ENCODE data around the gene ARMS2.

ARMS2 gene

DNA sequence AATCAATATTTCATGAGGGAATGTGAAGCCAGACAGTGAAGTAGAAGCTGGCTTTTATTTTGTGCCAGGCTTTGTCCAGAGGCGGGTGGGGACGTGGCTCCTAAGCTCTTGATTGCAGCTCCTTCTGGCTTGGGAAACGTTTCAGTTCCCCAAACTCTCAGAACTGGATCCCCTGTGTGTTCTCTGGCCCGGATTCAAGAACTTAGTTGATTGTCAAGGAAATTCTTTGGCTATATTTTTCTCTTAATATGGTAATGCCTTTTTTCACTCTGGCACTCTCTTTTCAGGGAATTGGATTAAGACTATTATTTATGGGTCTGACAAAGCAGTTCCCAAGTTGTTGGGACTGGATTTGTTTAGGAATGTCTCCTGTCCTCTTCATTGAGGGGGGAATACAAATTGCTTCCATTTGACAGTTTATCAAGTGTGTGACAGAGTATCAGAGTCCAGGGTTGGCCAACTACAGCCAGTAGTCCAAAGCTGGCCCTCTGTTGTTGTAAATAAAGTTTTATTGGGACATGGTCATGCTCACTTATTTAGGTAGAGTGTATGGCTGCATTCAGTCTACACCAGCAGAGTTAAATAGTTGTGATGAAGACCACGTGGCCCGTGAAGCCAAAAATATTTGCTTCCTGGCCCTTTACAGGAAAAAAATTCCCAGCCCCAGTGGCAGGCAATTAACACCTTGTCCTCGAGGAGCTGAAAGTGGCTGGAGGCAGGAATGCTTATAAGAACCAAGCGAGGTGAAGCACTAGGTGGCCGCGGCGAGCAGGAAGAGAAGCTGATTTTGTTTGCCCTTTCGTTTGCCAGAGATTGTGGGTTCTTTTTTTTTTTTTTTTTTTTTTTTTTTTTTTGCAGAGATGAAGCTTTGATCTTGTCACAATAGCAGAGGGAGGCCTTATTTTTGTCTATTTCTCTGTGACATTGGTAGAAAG is 41.2 kb downstream of the ARMS2 start:
- no peak for DNase-seq

DNA sequence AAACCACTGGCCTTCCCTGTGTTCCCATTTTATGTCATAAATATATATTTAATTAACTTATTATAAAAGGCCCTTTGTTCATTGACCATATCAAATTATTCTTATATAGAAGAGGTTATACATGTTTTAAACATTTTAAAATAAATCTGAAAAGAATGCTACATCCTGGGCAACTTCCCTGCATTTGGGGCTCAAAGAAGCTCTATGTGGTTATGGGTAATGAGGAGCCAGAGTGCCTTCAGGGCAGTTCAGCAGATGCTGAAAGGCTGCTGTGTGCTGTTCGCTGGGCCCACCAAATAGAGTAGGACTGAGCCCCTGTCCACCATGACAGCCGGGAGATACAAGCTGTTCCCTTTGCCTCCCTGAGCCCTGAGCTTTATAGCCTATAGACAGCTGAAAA is 42.8 kb downstream of the ARMS2 start:
- DNase-seq = no peak

DNA sequence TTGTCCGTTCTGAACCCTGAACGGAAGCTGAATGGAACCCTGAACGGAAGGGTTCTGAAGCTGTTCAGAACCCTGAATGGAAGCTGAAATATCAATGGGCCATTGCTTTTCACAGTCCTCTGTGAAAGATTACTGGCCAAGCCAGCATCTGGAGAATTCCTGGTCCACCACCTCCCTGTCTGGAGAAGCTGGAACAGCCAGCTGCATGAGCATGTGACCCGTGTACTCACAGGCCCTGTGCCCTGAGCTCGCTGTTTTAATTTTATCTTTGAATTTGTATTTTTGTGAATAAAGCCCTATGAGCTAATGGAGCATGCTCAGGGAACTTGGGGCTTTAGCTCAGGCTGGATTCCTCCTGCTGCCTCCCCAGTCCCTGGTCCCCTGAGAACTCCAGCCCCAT is 44.1 kb downstream of the ARMS2 start:
- no peak for DNase-seq

DNA sequence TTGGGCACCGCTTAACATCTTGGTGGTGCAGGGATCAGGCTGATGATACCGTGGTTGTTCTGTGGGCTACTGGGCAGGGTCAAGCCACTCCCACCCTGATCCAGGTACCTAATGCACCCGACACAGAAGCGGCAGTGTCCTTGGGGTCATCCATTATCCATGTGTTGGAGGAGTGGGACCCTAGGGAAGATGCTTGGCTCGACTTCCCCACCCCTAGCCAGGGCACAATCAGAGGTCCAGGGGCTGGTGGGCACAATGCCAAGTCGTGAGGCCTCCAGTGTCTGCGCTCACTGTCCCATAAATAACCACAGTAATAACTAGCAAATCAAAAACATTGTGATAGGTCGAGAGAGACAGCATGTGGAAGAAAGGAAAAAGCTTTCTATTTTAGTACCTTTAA is 44.6 kb downstream of the ARMS2 start:
- DNase-seq = no peak

DNA sequence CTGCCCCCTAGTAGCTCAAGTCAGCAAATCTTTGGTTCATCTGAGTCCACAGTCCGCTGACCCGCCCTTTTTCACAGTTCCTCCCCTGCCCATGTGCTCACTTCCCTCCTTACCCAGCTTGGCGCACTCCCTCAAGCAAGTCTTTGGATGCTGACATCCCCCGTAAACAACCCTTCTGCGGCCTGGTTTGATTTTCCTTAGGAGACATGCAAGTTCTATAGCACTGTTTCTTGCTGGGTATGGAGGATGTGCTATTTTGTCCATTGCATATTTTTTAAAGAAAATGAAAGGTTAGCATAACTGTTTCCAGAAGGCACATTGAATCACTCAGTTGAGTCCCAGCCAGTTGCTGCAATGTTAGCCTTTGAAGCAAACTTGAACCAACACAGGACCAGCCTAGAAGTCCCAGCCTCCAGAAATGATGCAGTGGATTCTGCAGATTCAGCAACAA is 45.1 kb downstream of the ARMS2 start:
- DNase-seq = no peak

DNA sequence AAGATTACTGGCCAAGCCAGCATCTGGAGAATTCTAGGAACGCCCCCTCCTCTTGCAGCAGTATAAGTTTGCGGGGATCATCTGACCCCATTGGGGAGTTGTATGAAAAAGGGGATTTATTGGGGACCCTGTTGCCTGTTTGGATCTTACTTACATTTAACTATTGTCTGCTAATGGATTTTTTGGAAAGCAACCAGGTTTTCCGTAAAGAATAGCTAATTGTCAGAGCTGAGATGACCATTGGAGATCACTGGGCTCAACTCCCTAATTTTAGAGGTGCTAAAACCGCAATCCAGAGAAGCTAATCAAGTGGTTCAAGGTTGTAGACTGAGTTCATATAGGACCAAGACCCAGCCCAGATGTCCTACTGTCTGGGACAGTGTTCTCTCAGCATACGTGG is 45.7 kb downstream of the ARMS2 start:
- DNase-seq = no peak

DNA sequence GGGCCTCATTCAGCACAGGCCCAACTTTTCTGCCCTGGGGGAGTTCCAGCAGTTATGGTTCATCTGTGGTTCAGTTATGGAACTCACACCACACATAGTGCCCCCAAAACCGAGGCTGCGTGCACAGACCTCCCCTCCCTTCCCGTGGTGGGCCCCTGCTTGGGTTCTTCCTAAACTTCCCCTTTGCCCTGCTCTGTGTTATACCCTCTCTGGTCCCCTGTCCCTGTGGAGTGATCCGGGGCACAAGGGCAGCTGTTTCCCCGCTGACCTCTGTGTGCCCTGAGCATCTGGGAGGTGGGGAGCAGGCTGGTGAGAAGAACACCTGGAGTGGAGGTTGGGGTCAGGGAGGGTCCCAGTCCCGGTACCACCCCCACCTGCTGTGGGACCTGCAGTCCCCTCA is 46.3 kb downstream of the ARMS2 start:
- DNase-seq = no peak

DNA sequence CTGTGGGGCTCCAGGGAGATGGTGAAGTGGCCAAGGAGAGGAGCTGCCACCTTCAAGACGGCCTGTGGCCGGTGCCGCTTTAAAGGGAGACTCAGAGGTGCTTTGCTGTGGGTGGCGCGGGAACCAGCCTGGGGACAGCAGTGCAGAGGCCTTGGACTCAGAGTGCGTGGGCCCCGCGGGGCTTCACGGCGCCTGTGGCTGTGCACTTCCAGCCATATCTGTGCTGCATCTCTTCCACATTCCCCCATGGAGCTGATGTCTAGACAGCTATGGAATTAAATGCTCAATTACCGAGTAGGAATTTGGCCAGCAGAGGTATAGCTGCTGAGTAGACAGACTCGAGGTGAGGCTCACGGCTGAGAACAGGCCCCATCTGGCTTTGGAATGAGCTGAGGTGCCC is 48.6 kb downstream of the ARMS2 start:
- no peak for DNase-seq

DNA sequence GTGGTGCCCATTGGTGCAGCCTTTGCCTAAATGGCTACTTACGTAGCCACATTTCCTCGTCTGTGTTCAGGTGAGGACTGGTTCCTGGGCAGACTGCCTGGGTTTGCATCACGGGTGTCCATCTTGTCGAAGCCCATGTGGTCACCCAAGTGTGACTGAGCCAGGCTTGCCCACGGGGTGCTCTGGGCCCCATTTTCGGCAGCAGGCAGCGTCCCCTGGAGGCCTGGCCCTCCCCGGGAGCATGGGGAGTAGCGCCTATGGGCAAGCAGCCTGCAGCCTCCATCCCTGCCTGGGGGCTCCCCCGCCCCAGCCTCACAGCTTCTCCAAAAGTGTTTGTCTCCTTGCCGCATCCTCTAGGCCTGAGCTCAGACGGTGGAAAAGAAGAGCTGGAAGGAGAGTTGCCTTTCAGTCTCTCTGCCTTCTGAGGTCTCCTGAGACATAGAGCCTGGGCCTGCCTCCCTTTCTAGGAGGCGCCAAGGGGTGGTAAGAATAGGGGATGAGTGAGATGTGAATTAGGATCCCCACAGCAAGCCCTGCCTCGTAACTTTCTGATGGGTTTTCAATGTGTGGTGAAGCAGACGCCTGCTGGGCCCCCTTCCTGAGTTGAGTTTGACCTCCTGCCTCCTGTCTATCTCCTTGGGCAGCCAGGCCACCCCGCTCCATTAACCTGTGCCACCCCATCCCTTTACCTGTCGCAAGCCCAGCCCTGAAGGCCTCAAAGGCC is 49.6 kb downstream of the ARMS2 start:
- DNase-seq = no peak

DNA sequence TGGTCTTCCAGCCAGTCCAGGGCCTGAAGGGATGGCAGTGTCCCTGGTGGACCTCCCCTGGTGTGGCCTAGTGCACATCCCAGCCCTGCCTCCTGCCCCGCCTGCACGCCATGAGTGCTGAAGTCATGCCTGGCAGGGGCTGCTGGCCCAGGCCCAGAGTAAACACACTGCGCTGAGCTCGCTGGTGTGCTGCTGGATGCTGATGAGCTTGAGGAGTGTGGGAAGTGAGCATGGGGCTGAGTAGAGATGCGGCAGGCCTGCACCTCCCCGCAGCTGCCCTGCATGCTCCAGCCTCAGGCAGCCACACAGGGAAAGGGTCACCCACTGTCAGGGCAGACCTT is 50.1 kb downstream of the ARMS2 start:
- no peak for DNase-seq

DNA sequence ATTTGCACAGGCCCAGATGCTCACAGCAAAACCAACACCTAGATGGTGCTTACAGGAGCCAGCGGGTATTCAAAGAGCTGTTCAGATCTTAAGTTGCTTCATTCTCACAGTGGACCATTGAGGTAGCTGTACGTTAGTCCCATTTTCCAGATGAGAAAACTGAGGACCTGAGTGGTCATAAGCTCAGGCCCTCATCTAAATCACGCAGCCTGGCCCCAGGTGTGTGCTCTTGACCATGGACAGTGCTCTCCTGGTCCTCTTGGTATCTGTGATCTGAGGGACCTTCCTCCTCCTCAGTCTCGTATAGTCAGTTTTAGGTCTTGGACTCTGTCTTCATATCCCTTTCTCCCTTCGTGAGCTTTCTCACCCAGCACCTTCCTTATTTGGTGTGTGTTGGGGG is 50.6 kb downstream of the ARMS2 start:
- DNase-seq = no peak

DNA sequence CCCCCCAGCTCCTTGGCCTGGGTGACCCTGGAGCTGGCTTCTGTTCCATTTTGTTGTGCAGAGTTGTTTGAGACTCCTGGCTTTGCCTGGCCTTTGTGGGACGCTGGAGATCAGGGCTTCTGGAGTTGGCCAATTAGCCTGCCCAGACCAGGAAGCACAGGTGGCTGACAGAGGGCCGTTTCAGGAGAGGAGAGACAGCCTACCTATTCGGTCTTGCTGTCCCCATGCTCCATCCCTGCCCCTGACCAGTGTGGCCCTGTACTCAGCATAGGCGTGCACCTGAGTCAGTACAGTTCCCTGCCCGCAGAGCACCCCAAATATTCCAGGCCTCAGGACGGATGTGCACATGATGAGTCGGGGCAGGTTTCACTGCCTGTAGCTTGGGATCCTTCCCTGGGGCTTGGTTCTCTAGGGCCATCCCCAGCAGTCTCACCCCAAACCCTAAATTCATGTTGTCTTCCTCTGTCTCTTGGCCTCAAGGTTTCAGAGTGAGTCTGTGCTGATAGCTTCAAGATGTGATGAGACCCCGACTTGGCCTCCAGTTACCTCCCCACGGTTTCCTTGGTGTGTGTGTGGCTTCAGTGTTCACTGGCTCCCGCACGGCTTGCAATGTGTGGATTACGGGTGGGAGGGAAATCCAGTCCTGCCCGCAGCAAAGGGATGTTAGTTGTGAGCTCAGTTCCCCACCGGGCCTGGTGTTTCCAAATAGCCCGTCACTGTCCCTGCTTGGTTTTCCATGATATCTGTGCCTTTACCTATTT is 51.6 kb downstream of the ARMS2 start:
- DNase-seq = no peak

Measured in activated naive CD4-positive, alpha-beta T cell treated with anti-CD3 and anti-CD28 coated beads, Interleukin-2, amount 50 U/mL, for 16 hours (primary cell).